OCI-LY7 (cell line): ENCODE measurements around the gene TNNT1. TPM values are rescaled to one million over a fixed set of nuclear protein-coding genes. Genes with fewer than 3 reads are reported as not detected.

Experiments used
- BruUV-seq: library from RNA; stranded (reverse); fragments of 400-500 nt; replicated peaks from 2 replicates; lab custom pipeline; 2021; lab: Mats Ljungman, UMichigan
- CTCF ChIA-PET: fragments of 300-600 bp; sonication (Branson Sonifier 250); formaldehyde crosslinking; loops from one replicate; lab custom pipeline; 2022; ENCODE audit warnings: antibody characterized with exemption; ENCODE audit not compliant: unreplicated experiment; lab: Charles Lee
- POLR2A ChIA-PET: fragments of 300-600 bp; sonication (Branson Sonifier 250); formaldehyde crosslinking; loops from one replicate; lab custom pipeline; 2022; ENCODE audit warnings: antibody characterized with exemption; lab: Charles Lee
- DNase-seq: peaks from one replicate; pipeline ENCODE4 v3.0.0-alpha.2; 2015; ENCODE audit warnings: low spot score
- H2AFZ ChIP-seq: fragments of 200-600 bp; sonication (generic), shearing (Covaris generic); 2 replicates; pipeline ENCODE4 v1.6.1; 2014; ENCODE audit warnings: mild to moderate bottlenecking, antibody characterized with exemption, low read length, moderate library complexity
- H3K27ac ChIP-seq: fragments of 200-600 bp; sonication (generic); 2 replicates; pipeline ENCODE4 v1.5.1; 2014; ENCODE audit warnings: mixed run types, low read depth, mild to moderate bottlenecking, moderate library complexity, low read length, inconsistent platforms; ENCODE audit not compliant: poor library complexity, severe bottlenecking
- H3K36me3 ChIP-seq: fragments of 200-600 bp; sonication (generic); 2 replicates; pipeline ENCODE4 v1.6.1; 2014; ENCODE audit warnings: mild to moderate bottlenecking, antibody characterized with exemption, low read length, moderate library complexity, mixed read lengths; ENCODE audit not compliant: insufficient read depth
- H3K4me1 ChIP-seq: fragments of 200-600 bp; sonication (generic); 2 replicates; pipeline ENCODE4 v1.5.1; 2014; ENCODE audit warnings: mild to moderate bottlenecking, low read length; ENCODE audit not compliant: insufficient read depth, poor library complexity, severe bottlenecking
- H3K4me2 ChIP-seq: fragments of 200-600 bp; sonication (generic); 2 replicates; pipeline ENCODE4 v1.6.1; 2014; ENCODE audit warnings: mild to moderate bottlenecking, low read length
- H3K4me3 ChIP-seq: fragments of 200-600 bp; sonication (generic); 2 replicates; pipeline ENCODE4 v1.5.1; 2014; ENCODE audit warnings: mild to moderate bottlenecking, low read depth, low read length; ENCODE audit not compliant: poor library complexity, severe bottlenecking
- H3K79me2 ChIP-seq: fragments of 200-600 bp; sonication (generic); 2 replicates; pipeline ENCODE4 v1.6.1; 2016; ENCODE audit warnings: low read depth, mild to moderate bottlenecking, low read length, moderate library complexity, mixed read lengths; ENCODE audit not compliant: insufficient read depth
- H3K9me2 ChIP-seq: fragments of 200-600 bp; sonication (generic); 2 replicates; pipeline ENCODE4 v1.6.1; 2016; ENCODE audit warnings: mild to moderate bottlenecking, low read length, mixed read lengths; ENCODE audit not compliant: insufficient read depth
- H3K9me3 ChIP-seq: fragments of 200-600 bp; sonication (generic); 2 replicates; pipeline ENCODE4 v1.6.1; 2014; ENCODE audit warnings: mild to moderate bottlenecking, mixed run types, low read length, mixed read lengths
- H4K20me1 ChIP-seq: fragments of 200-600 bp; sonication (generic); 2 replicates; pipeline ENCODE4 v1.6.1; 2014; ENCODE audit warnings: mild to moderate bottlenecking, antibody characterized with exemption, low read length, moderate library complexity, mixed read lengths; ENCODE audit not compliant: insufficient read depth
- EZH2phosphoT487 ChIP-seq: fragments of 200-600 bp; sonication (generic); IDR thresholded peaks from 2 replicates; pipeline ENCODE4 v1.6.1; 2018; ENCODE audit warnings: low read depth, borderline replicate concordance, mild to moderate bottlenecking, mixed run types, antibody characterized with exemption, low read length, moderate library complexity, mixed read lengths
- intact Hi-C: fragments of 100-400 bp; cut with micrococcal nuclease; formaldehyde crosslinking; loops from one replicate; pipeline ENCODE4 v1.10.0; 2022; ENCODE audit not compliant: unreplicated experiment
- total RNA-seq, 2 experiments: library from RNA; depleted of rRNA in 1 of 2; stranded (reverse); fragments of >200 nt in 1 of 2; shearing (Covaris generic) in 1 of 2; gene quantifications; 2 replicates each; pipeline ENCODE4 v1.2.3, GENCODE V29; 2014 to 2022
- TF ChIP-seq, protein P1 (sequence below): fragments of 200-600 bp; sonication (generic); conservative IDR thresholded peaks from 2 replicates; pipeline ENCODE4 v1.5.1; 2014; ENCODE audit warnings: mild to moderate bottlenecking, antibody characterized with exemption, low read length, moderate library complexity, mixed read lengths

TNNT1 gene
- total RNA-seq, 2 experiments from 2014 or later, result 11.2 to 21.9 TPM

DNA sequence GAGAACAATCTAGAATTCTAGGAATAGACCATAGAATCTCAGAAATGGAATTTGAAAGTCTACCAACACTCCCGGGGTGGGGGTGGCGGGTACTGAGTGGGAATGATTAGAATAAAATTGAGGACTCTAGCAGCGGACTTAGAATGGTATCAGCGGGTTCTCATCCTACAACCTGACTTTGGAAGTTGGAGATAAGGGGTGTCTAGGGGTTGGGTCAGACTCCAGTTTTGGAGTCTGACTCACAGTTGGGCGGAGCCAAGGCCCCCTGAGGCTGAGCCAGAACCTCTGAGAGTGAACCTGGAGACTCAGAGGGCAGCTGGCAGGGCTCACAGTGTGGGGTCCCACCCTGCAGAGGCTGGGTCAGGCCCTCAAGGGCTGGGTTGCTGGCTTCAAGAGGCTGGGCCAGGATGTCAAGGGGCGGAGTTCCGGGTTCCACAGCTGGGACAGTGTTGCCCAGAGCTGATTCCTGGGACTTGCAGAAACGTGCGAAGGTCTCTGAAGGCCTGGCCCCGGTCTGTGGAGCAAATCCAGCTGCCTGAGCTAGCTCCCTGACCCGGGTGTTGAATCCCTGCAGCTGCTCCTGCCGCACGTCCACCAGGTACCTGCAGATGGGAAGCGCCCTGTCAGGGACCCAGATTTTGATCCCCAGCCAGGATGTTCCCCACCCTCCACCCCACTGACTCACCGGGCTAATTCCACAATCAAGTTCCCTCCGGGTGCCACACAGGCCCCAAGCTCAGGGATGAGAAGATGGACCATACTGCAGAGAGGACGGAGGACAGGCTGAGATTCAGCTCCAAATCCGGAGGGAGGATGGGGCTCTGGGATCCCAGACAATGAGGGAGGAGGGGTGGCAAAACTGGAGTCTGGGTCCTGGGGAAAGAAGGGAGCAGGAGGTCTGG lies 10.1 kb upstream of the TNNT1 start:
- CTCF ChIA-PET, result interaction anchor here (0.7 kb wide), 1 partner anchor 70 kb away, joined by 10 read pairs; no protein-coding TSS in a partner anchor

GRCh38 chr19:55158423-55158822 lies 9.4 kb upstream of the TNNT1 start:
- Histone ChIP-seq H4K20me1 (no peaks in the 10 kb centered on the region), H3K4me2 (no peak overlapping the region), H3K79me2 (no peaks in the 10 kb centered on the region), H3K27ac (no peak overlapping the region), H3K9me2 (no peaks in the 10 kb centered on the region), H2AFZ (no peak overlapping the region), H3K9me3 (no peaks in the 10 kb centered on the region), H3K4me1 (peaks cover 14% of the 10 kb centered on the region), H3K36me3 (no peaks in the 10 kb centered on the region), H3K4me3 (no peak overlapping the region)
- DNase-seq, result no peak
- POLR2A ChIA-PET, result no interaction called here
- intact Hi-C loops, result no loop called here
- no peak for TF ChIP-seq EZH2phosphoT487
- TF ChIP-seq, protein P1, sequence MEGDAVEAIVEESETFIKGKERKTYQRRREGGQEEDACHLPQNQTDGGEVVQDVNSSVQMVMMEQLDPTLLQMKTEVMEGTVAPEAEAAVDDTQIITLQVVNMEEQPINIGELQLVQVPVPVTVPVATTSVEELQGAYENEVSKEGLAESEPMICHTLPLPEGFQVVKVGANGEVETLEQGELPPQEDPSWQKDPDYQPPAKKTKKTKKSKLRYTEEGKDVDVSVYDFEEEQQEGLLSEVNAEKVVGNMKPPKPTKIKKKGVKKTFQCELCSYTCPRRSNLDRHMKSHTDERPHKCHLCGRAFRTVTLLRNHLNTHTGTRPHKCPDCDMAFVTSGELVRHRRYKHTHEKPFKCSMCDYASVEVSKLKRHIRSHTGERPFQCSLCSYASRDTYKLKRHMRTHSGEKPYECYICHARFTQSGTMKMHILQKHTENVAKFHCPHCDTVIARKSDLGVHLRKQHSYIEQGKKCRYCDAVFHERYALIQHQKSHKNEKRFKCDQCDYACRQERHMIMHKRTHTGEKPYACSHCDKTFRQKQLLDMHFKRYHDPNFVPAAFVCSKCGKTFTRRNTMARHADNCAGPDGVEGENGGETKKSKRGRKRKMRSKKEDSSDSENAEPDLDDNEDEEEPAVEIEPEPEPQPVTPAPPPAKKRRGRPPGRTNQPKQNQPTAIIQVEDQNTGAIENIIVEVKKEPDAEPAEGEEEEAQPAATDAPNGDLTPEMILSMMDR, result no peak
- CTCF ChIA-PET, result no interaction called here
- BruUV-seq, result no TSS peak

More for the DNA sequence above, 10.1 kb upstream of the TNNT1 start:
- Histone ChIP-seq H3K27ac (no peak overlapping the region), H3K4me3 (no peak overlapping the region), H2AFZ (no peak overlapping the region), H3K9me3 (no peaks in the 10 kb centered on the region), H3K4me1 (peaks cover 8% of the 10 kb centered on the region), H3K79me2 (no peaks in the 10 kb centered on the region), H3K36me3 (no peaks in the 10 kb centered on the region), H3K9me2 (no peaks in the 10 kb centered on the region), H4K20me1 (no peaks in the 10 kb centered on the region), H3K4me2 (no peak overlapping the region)
- TF ChIP-seq, protein P1, result no peak
- no peak for TF ChIP-seq EZH2phosphoT487
- POLR2A ChIA-PET, result no interaction called here
- DNase-seq, result no peak
- no TSS peak for BruUV-seq
- intact Hi-C loops, result no loop called here
